Epithelial cell of proximal tubule (primary cell): Measurements from ENCODE around the gene MLLT3. TPM values are rescaled to one million over a fixed set of nuclear protein-coding genes. Genes with fewer than 3 reads are reported as not detected.

Experiments
- DNase-seq: peaks from one replicate; pipeline ENCODE4 v3.0.0-alpha.2; 2011; ENCODE audit warnings: low read depth
- H3K4me3 ChIP-seq: 2 replicates; pipeline ENCODE4 v1.5.1; 2011; ENCODE audit warnings: low read depth, mild to moderate bottlenecking, low read length
- total RNA-seq: library from RNA; depleted of rRNA; stranded (reverse); fragments of >200 nt; gene quantifications from 2 replicates; pipeline ENCODE4 v1.2.3, GENCODE V29; 2015
- TF ChIP-seq, protein P1 (sequence below): conservative IDR thresholded peaks from 2 replicates; pipeline ENCODE4 v1.5.1; 2012; ENCODE audit warnings: low read depth, mild to moderate bottlenecking, low read length

Gene MLLT3
- total RNA-seq, 1 donor from 2014 or later: 29.3 TPM

DNA sequence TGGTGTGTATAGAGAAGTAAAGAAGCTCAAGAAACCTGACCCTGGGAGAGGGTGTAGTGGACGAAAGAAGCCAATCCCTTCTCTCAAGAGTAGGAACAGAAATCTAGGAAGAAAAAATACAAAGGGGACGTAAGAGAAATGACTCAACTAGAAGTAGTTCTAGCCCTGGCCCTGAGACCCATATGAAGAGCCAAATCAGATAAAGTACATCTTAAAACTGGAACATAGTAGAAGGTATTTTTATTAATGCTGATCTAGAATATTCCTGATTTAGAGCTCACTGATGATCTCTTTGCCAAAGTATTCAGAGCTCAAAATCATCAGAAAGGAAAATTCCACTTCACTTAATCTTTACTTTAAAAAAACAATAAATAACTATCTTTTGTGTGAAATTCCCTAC is 184.8 kb downstream of the MLLT3 start:
- TF ChIP-seq, protein P1, sequence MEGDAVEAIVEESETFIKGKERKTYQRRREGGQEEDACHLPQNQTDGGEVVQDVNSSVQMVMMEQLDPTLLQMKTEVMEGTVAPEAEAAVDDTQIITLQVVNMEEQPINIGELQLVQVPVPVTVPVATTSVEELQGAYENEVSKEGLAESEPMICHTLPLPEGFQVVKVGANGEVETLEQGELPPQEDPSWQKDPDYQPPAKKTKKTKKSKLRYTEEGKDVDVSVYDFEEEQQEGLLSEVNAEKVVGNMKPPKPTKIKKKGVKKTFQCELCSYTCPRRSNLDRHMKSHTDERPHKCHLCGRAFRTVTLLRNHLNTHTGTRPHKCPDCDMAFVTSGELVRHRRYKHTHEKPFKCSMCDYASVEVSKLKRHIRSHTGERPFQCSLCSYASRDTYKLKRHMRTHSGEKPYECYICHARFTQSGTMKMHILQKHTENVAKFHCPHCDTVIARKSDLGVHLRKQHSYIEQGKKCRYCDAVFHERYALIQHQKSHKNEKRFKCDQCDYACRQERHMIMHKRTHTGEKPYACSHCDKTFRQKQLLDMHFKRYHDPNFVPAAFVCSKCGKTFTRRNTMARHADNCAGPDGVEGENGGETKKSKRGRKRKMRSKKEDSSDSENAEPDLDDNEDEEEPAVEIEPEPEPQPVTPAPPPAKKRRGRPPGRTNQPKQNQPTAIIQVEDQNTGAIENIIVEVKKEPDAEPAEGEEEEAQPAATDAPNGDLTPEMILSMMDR: no peak
- no peak for DNase-seq
- H3K4me3 ChIP-seq: no peak overlapping the region

DNA sequence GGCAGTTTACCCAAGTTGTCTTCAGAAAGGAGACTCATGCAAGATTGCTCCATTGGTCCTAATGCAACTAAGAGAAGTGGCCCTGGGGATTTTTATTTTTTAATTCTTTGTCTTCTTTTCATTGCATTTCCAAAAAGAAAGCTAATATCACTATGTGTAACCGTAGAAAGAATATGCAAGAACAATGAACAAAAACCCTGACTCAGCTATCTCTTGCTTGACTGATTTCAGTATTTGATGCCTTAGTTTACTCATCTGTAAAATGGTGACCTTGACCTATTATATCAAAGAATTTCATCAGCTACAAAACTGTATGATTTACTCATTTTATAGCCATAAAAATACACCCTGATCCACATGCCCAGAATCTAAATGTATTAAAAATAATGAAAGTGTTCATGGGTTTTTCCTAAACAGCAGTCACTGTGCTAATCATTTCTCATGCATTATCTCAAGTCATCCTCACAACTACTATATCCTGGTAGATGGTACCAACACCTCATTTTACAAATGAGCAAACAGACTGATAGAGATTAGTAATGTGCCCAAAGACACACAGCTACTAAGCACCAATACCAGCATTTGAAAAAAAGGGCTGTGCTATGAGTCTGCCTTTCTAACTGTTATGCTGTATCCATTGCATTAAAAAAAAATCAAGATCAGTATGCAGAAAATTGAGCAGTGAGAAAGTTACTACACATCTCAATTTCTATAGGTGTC is 185.7 kb downstream of the MLLT3 start:
- TF ChIP-seq, protein P1: no peak
- DNase-seq: no peak
- no peak overlapping the region for H3K4me3 ChIP-seq

DNA sequence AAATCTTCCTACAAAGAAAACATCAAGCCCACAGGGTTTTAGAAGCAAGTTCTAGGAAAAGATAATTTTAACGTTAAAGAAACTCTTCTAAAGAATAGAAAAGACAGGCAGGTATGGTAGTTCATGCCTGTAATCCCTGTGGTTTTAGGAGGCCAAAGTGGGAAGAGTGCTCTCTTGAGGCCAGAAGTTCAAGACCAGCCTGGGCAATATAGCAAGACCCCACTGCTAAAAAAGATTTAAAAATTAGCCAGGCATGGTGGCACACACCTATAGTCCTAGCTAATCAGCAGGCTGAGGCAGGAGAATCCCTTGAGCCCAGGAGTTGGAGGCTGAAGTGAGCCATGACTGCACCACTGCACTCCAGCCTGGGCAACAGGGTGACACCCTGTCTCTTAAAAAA is 193.3 kb downstream of the MLLT3 start:
- TF ChIP-seq, protein P1: no peak
- H3K4me3 ChIP-seq: no peak overlapping the region
- no peak for DNase-seq

DNA sequence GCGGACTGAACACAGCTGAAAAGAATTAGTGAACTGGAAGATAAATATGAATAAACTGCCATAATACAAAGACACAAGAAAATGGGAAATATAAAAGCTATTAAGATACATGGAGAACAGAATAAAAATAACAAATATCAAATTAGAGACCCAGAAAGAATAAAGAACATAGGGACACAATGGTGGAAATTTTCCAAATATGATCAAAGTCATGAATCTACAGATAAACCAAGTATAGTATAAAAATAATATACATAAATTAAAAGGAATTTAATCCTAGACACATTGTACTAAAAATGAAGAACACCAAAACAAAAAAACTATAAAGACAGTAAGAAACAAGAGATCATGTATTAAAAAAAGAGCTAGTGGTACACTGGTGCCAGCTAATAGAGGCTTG is 194.9 kb downstream of the MLLT3 start:
- no peak for DNase-seq
- TF ChIP-seq, protein P1: no peak
- no peak overlapping the region for H3K4me3 ChIP-seq

DNA sequence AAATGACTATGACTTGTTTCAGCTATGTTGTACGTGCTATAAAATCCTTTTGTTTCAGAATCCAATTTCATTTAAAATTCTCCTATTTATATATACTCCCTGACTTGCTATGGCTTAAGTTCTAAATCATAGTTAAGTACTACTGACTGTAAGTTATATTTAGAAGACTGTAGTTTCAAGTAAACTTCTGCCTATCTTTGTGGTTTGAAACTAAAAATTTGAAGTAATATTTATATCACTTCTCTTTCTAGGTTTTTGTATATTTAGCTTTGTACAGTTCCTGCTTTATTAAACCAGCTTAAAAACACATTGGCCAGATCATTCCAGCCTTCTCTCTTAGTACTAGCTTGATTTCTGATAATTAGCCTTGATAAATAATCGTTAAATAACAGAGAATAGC is 196.3 kb downstream of the MLLT3 start:
- no peak for DNase-seq
- no peak overlapping the region for H3K4me3 ChIP-seq
- TF ChIP-seq, protein P1: no peak

DNA sequence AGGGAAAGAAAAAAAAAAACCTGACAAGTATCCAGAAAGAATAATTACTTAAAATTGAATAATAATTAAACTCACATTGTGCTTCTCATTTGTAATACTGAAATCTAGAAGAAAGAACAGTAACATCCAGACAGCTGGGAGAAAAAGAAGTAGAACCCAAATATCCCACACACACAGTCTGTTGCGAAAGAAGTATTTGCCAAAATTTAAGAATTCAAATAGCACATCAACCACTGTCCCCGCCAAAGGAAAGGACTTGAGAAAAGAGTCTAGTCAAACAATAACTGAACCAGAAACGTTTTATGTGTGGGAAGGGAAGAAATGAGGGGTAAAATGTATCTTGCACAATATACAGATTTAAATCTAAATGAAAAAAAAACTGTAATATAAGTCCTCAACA is 202.8 kb downstream of the MLLT3 start:
- DNase-seq: no peak
- no peak overlapping the region for H3K4me3 ChIP-seq
- TF ChIP-seq, protein P1: no peak

DNA sequence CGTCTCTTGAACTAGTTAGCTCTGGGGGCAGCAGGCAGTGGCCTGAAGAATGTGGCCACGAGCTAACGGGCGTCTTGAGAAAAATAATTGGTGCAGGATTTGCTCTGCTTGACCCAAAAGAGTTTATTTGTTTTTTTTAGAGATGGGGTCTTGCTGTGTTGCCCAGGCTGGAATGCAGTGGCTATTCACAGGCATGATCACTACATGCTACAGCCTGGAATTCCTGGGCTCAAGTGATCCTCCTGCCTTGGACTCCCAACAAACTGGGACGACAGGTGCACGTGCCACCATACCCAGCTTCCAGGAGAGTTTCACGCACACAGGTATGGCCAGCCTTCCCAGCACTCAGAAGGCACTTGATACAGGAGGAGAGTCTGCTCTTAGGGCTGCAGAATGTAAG is 203.8 kb downstream of the MLLT3 start:
- H3K4me3 ChIP-seq: no peak overlapping the region
- no peak for DNase-seq
- TF ChIP-seq, protein P1: no peak
